Prostate gland (tissue), 2 donors: ENCODE measurements around the gene SAA4.

Source experiments
- CTCF ChIP-seq, 4 experiments: fragments of 200-600 bp in 2 of 4; fragments of 450-650 bp in 2 of 4; sonication (generic) in 2 of 4; IDR thresholded peaks; 1 replicate in 3 of 4; 2 replicates in 1 of 4; pipeline ENCODE4 v1.5.1; 2016 to 2019; ENCODE audit warnings: antibody characterized with exemption in 4 of 4, mild to moderate bottlenecking in 2 of 4, moderate library complexity in 2 of 4
- POLR2A ChIP-seq: fragments of 450-650 bp; IDR thresholded peaks from one replicate; pipeline ENCODE4 v1.6.1; 2016; ENCODE audit warnings: antibody characterized with exemption, mild to moderate bottlenecking
- POLR2AphosphoS5 ChIP-seq: sonication (generic); formaldehyde crosslinking; IDR thresholded peaks from one replicate; pipeline ENCODE4 v1.6.1; 2017; ENCODE audit warnings: antibody characterized with exemption

GRCh38 chr11:18280438-18281045 lies 43.9 kb upstream of the SAA4 start:
- no peak for TF ChIP-seq CTCF (IDR thresholded peaks at IDR 0.05)
- no peak for TF ChIP-seq POLR2A
- no peak for TF ChIP-seq POLR2AphosphoS5
